K562 (cell line): ENCODE measurements around the gene MAP2K4. TPM values are rescaled to one million over a fixed set of nuclear protein-coding genes. Genes with fewer than 3 reads are reported as not detected.

Experiments
- ATAC-seq: fragments of 200-7000 bp; cut with Tn5 transposase; 3 replicates; pipeline ENCODE4 v1.9.1; 2020; ENCODE audit warnings: moderate library complexity
- BruUV-seq: library from RNA; stranded (reverse); fragments of 400-500 nt; replicated peaks from 2 replicates; lab custom pipeline; 2021; lab: Mats Ljungman, UMichigan
- CTCF ChIA-PET: fragments of 300-600 bp; formaldehyde crosslinking; extraction: SDS; loops from one replicate; lab custom pipeline; 2021; ENCODE audit warnings: low intra/inter-chr PET ratio; lab: Yijun Ruan, JAX
- POLR2A ChIA-PET: fragments of 300-600, 350-650 bp; sonication (Branson Sonifier 250); formaldehyde crosslinking; extraction: SDS; loops from one replicate; lab custom pipeline; 2021; ENCODE audit warnings: antibody characterized with exemption, inconsistent platforms; lab: Yijun Ruan, JAX
- DNase-seq, 4 experiments: peaks; one replicate each; pipeline versions ENCODE4 v3.0.0 to v3.0.0-alpha.2; 2011 to 2018; ENCODE audit warnings: low spot score in 3 of 4, mixed read lengths in 3 of 4; ENCODE audit errors: extremely low read depth in 1 of 4
- FAIRE-seq: peaks from 2 replicates; lab custom pipeline; 2011; peaks lifted over from hg19 to GRCh38; lab: Jason Lieb, UNC
- H2AFZ ChIP-seq: 2 replicates; pipeline ENCODE4 v1.6.0; 2011; ENCODE audit warnings: low read depth, low read length, control low read depth, inconsistent platforms
- H3K27ac ChIP-seq: fragments of 200-600 bp; 3 replicates; pipeline ENCODE4 v1.8.0; 2011; ENCODE audit warnings: low read depth, mild to moderate bottlenecking, control low read depth, inconsistent platforms, low read length, moderate library complexity, mixed read lengths; ENCODE audit errors: extremely low read depth
- H3K27me3 ChIP-seq, 2 experiments: fragments of 300-600 bp in 1 of 2; 2 replicates in 1 of 2; 3 replicates in 1 of 2; pipeline versions ENCODE4 v1.6.0 to v1.8.0; 2011; ENCODE audit warnings: inconsistent platforms in 2 of 2, low read length in 2 of 2, mild to moderate bottlenecking in 1 of 2, mixed read lengths in 1 of 2, moderate library complexity in 1 of 2; ENCODE audit not compliant: control insufficient read depth in 2 of 2, insufficient read depth in 2 of 2
- H3K36me3 ChIP-seq: fragments of 300-600 bp; 3 replicates; pipeline ENCODE4 v1.8.0; 2011; ENCODE audit warnings: mild to moderate bottlenecking, low read length, inconsistent platforms; ENCODE audit not compliant: control insufficient read depth, insufficient read depth
- H3K4me1 ChIP-seq, 2 experiments: fragments of 200-600 bp in 1 of 2; replicated peaks in 1 of 2; 2 replicates in 1 of 2; 3 replicates in 1 of 2; pipeline versions ENCODE4 v1.5.1 to v1.8.0; 2011; ENCODE audit warnings: inconsistent platforms in 2 of 2, low read length in 2 of 2, mild to moderate bottlenecking in 1 of 2, mixed read lengths in 1 of 2, moderate library complexity in 1 of 2; ENCODE audit not compliant: control insufficient read depth in 2 of 2, insufficient read depth in 2 of 2
- H3K4me2 ChIP-seq: 2 replicates; pipeline ENCODE4 v1.6.1; 2011; ENCODE audit warnings: low read length, control low read depth, inconsistent platforms, mixed read lengths; ENCODE audit not compliant: insufficient read depth
- H3K4me3 ChIP-seq: fragments of 200-600 bp; sonication (generic), shearing (Covaris generic); 2 replicates; pipeline ENCODE4 v1.5.1; 2016; ENCODE audit warnings: control low read depth, inconsistent platforms
- H3K79me2 ChIP-seq: fragments of 200-600 bp; 3 replicates; pipeline ENCODE4 v1.8.0; 2011; ENCODE audit warnings: low read length, inconsistent platforms; ENCODE audit not compliant: control insufficient read depth, insufficient read depth
- H3K9ac ChIP-seq, 2 experiments: 2 replicates each; pipeline versions ENCODE4 v1.6.0 to v1.6.1; 2011; ENCODE audit warnings: low read depth in 2 of 2, low read length in 2 of 2, control low read depth in 1 of 2, inconsistent platforms in 1 of 2, mild to moderate bottlenecking in 1 of 2, mixed read lengths in 1 of 2; ENCODE audit not compliant: insufficient read depth in 1 of 2
- H3K9me1 ChIP-seq: one replicate; pipeline ENCODE4 v1.6.0; 2011; ENCODE audit warnings: inconsistent platforms, mild to moderate bottlenecking, low read length, moderate library complexity; ENCODE audit not compliant: control insufficient read depth, insufficient read depth
- H3K9me3 ChIP-seq: replicated peaks from 2 replicates; pipeline ENCODE4 v1.5.1; 2011; ENCODE audit warnings: low read depth, low read length, inconsistent platforms; ENCODE audit not compliant: control insufficient read depth, insufficient read depth
- H4K20me1 ChIP-seq: replicated peaks from 2 replicates; pipeline ENCODE4 v1.6.1; 2011; ENCODE audit warnings: low read length, inconsistent platforms, mixed read lengths; ENCODE audit not compliant: control insufficient read depth, insufficient read depth
- ADNP ChIP-seq: fragments of 200-800 bp; sonication (Bioruptor generic); IDR thresholded peaks from 2 replicates; pipeline ENCODE4 v1.6.1; 2016; ENCODE audit warnings: missing genetic modification characterization, missing compliant biosample characterization
- BMI1 ChIP-seq: fragments of 150-350 bp; IDR thresholded peaks from 2 replicates; pipeline ENCODE4 v1.6.1; 2014; ENCODE audit warnings: low read length
- EP300 ChIP-seq: IDR thresholded peaks from 2 replicates; pipeline ENCODE4 v1.6.1; 2012; ENCODE audit warnings: low read length, improper control_type of control experiment
- HNRNPL ChIP-seq: fragments of 200-400 bp; formaldehyde crosslinking; IDR thresholded peaks from 2 replicates; pipeline ENCODE4 v1.6.1; 2017; ENCODE audit warnings: low read depth, mild to moderate bottlenecking, low read length
- JUND ChIP-seq, 2 experiments: IDR thresholded peaks; 2 replicates in 1 of 2; 3 replicates in 1 of 2; pipeline ENCODE4 v1.6.1; 2011; ENCODE audit warnings: borderline replicate concordance in 2 of 2, low read depth in 2 of 2, low read length in 2 of 2, improper control_type of control experiment in 1 of 2, missing biosample characterization in 1 of 2, missing genetic modification characterization in 1 of 2, missing genetic modification reagents in 1 of 2
- NFIX ChIP-seq: fragments of 250-450 bp; sonication (Bioruptor Pico); IDR thresholded peaks from 2 replicates; pipeline ENCODE4 v1.4.0; 2020; ENCODE audit warnings: low read depth, mild to moderate bottlenecking, moderate library complexity
- OTX1 ChIP-seq: fragments of 450-650 bp; formaldehyde crosslinking; IDR thresholded peaks from 2 replicates; pipeline ENCODE4 v1.4.0; 2022; ENCODE audit warnings: mild to moderate bottlenecking
- RB1 ChIP-seq: fragments of 450-650 bp; IDR thresholded peaks from 2 replicates; pipeline ENCODE4 v1.6.1; 2017; ENCODE audit warnings: low read depth, mild to moderate bottlenecking
- SETDB1 ChIP-seq: IDR thresholded peaks from one replicate; pipeline ENCODE4 v1.6.1; 2012; ENCODE audit warnings: low read length, control low read depth, inconsistent platforms
- USF1 ChIP-seq: sonication (generic); formaldehyde crosslinking; IDR thresholded peaks from 2 replicates; pipeline ENCODE4 v1.9.0; 2022; ENCODE audit warnings: mild to moderate bottlenecking, missing genetic modification reagents
- ZBTB8A ChIP-seq: fragments of 450-650 bp; IDR thresholded peaks from 2 replicates; pipeline ENCODE4 v1.6.1; 2018; ENCODE audit warnings: mild to moderate bottlenecking, moderate library complexity; ENCODE audit not compliant: partially characterized antibody
- ZNF134 ChIP-seq: fragments of 250-450 bp; sonication (Bioruptor Pico); conservative IDR thresholded peaks from 2 replicates; pipeline ENCODE4 v1.4.0; 2020
- WGBS: fragments of 100-300 bp; shearing (Covaris generic); methylation state at CpG from one replicate; pipeline ENCODE4 v1.1.6; 2016; ENCODE audit warnings: low coverage, mixed read lengths; ENCODE audit not compliant: insufficient coverage; ENCODE audit errors: missing lambda C conversion rate; 5-methylcytosine and 5-hydroxymethylcytosine counted together
- in situ Hi-C: fragments of 300-500 bp; cut with MboI; formaldehyde crosslinking; loops from 4 replicates; pipeline ENCODE4 v1.15.0; 2018; ENCODE audit warnings: inconsistent platforms, mixed read lengths
- intact Hi-C: fragments of 100-400 bp; cut with micrococcal nuclease; formaldehyde crosslinking; loops from 2 replicates; pipeline ENCODE4 v1.14.2; 2022
- polyA plus RNA-seq, 8 experiments: library from polyadenylated mRNA; depleted of rRNA in 4 of 8; stranded (reverse) in 5 of 8; unstranded in 3 of 8; fragments of >200 nt; fragmentation: Nextera tagmentation in 2 of 8; fragmentation: Illumina TruSeq in 1 of 8; extraction: Ambion mirVana in 2 of 8; extraction: Trizol in 1 of 8; gene quantifications; 2 replicates each; pipeline versions ENCODE4 v1.2.1 to v1.2.3, GENCODE V29; 2011 to 2014; ENCODE audit warnings: inconsistent platforms in 1 of 8, missing spikeins in 1 of 8
- total RNA-seq, 7 experiments: library from RNA; depleted of rRNA in 6 of 7; stranded (reverse); fragments of >200 nt in 6 of 7; fragmentation: Illumina TruSeq in 2 of 7; extraction: Trizol in 2 of 7; gene quantifications; 2 replicates each; pipeline versions ENCODE4 v1.2.1 to v1.2.3, GENCODE V29; 2011 to 2021; ENCODE audit warnings: low replicate concordance in 1 of 7
- TF ChIP-seq, protein P1 (sequence below), 2 experiments: fragments of 450-650 bp; conservative IDR thresholded peaks; 2 replicates each; pipeline ENCODE4 v1.6.1; 2017; ENCODE audit warnings: mild to moderate bottlenecking in 2 of 2, moderate library complexity in 2 of 2
- TF ChIP-seq, protein P2 (sequence below): IDR thresholded peaks from 2 replicates; pipeline ENCODE4 v1.6.1; 2011; ENCODE audit not compliant: insufficient read length; ENCODE audit errors: extremely low read depth
- TF ChIP-seq, protein P3 (sequence below): fragments of 450-650 bp; IDR thresholded peaks from 2 replicates; pipeline ENCODE4 v1.7.0; 2016; ENCODE audit warnings: borderline replicate concordance
- TF ChIP-seq, protein P4 (sequence below): fragments of 250-450 bp; sonication (Bioruptor Pico); IDR thresholded peaks from 2 replicates; pipeline ENCODE4 v1.5.0; 2020; ENCODE audit warnings: mild to moderate bottlenecking

Gene MAP2K4
- total and polyA plus RNA-seq, 9 of the 15 experiments (the other 6 are each of a cell fraction or from before 2014, with no cell fraction given): 3.0 to 15.9 (median 10.8) TPM

DNA sequence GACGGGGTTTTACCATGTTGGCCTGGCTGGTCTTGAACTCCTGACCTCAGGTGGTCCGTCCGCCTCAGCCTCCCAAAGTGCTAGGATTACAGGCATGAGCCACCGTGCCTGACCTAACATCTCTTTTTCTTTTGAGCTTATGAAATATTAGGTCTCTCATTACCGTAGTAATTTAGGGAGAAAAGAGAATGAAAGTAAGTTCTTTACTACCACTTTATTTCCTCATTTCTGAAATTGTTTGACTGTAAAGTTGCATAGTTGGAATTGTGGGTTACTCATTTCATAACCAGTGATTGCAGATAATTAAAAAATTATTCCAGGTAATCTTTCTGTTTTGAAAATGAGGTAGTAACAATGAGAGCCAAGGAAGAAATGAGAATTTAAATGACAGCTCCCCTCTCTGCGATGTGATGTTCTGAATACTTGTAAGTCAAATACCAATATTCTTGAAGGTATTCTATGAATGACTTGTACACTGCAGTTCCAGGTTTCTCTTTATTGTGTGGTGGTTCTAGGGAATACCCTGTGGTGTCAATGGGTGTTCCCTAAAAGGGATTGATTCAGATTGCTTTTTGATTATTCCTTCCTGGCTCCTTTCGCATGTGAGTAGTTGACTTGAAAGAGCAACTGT, 28.3 kb downstream of the MAP2K4 start:
- Histone ChIP-seq H3K79me2 (peaks cover 47% of the 10 kb centered on the region), H3K4me2 (no peak overlapping the region), H3K27ac (no peak overlapping the region), H3K9ac (no peak overlapping the region), H3K9me3 (no peaks in the 10 kb centered on the region), H3K4me1 (peaks cover 0 to 13% of the 10 kb centered on the region in 2 experiments; a peak in 2 of 5 replicates), H2AFZ (no peak overlapping the region), H4K20me1 (0 out of 2 replicates have a peak, but pooled peaks cover 4% of the 10 kb centered on the region), H3K9me1 (no peaks in the 10 kb centered on the region), H3K4me3 (no peak overlapping the region), H3K36me3 (no peaks in the 10 kb centered on the region), H3K27me3 (no peaks in the 10 kb centered on the region)
- TF ChIP-seq, protein P1, sequence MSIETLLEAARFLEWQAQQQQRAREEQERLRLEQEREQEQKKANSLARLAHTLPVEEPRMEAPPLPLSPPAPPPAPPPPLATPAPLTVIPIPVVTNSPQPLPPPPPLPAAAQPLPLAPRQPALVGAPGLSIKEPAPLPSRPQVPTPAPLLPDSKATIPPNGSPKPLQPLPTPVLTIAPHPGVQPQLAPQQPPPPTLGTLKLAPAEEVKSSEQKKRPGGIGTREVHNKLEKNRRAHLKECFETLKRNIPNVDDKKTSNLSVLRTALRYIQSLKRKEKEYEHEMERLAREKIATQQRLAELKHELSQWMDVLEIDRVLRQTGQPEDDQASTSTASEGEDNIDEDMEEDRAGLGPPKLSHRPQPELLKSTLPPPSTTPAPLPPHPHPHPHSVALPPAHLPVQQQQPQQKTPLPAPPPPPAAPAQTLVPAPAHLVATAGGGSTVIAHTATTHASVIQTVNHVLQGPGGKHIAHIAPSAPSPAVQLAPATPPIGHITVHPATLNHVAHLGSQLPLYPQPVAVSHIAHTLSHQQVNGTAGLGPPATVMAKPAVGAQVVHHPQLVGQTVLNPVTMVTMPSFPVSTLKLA (conservative IDR thresholded peaks at IDR 0.05): no peak
- TF ChIP-seq ADNP (tag) (no peak), JUND (IDR thresholded peaks at IDR 0.05; ENCODE audit: borderline replicate concordance, low read depth, low read length) (no peak), JUND (tag; IDR thresholded peaks at IDR 0.05; ENCODE audit: borderline replicate concordance, low read depth, low read length) (no peak), NFIX (CRISPR knock-in tag) (no peak), RB1 (no peak), HNRNPL (no peak), SETDB1 (no peak), OTX1 (CRISPR knock-in tag) (no peak), ZNF134 (no peak), ZBTB8A (no peak), USF1 (CRISPR knock-in tag) (no peak), EP300 (no peak), BMI1 (no peak)
- TF ChIP-seq, protein P2, sequence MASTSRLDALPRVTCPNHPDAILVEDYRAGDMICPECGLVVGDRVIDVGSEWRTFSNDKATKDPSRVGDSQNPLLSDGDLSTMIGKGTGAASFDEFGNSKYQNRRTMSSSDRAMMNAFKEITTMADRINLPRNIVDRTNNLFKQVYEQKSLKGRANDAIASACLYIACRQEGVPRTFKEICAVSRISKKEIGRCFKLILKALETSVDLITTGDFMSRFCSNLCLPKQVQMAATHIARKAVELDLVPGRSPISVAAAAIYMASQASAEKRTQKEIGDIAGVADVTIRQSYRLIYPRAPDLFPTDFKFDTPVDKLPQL: no peak
- TF ChIP-seq, protein P3, sequence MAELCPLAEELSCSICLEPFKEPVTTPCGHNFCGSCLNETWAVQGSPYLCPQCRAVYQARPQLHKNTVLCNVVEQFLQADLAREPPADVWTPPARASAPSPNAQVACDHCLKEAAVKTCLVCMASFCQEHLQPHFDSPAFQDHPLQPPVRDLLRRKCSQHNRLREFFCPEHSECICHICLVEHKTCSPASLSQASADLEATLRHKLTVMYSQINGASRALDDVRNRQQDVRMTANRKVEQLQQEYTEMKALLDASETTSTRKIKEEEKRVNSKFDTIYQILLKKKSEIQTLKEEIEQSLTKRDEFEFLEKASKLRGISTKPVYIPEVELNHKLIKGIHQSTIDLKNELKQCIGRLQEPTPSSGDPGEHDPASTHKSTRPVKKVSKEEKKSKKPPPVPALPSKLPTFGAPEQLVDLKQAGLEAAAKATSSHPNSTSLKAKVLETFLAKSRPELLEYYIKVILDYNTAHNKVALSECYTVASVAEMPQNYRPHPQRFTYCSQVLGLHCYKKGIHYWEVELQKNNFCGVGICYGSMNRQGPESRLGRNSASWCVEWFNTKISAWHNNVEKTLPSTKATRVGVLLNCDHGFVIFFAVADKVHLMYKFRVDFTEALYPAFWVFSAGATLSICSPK: no peak
- TF ChIP-seq, protein P4, sequence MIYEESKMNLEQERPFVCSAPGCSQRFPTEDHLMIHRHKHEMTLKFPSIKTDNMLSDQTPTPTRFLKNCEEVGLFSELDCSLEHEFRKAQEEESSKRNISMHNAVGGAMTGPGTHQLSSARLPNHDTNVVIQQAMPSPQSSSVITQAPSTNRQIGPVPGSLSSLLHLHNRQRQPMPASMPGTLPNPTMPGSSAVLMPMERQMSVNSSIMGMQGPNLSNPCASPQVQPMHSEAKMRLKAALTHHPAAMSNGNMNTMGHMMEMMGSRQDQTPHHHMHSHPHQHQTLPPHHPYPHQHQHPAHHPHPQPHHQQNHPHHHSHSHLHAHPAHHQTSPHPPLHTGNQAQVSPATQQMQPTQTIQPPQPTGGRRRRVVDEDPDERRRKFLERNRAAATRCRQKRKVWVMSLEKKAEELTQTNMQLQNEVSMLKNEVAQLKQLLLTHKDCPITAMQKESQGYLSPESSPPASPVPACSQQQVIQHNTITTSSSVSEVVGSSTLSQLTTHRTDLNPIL (CRISPR knock-in tag): no peak
- ATAC-seq (no peak), FAIRE-seq (no peak), DNase-seq (no peak)
- CTCF ChIA-PET: no interaction called here
- no TSS peak for BruUV-seq
- POLR2A ChIA-PET: interaction anchor here (0.9 kb wide), 1 partner anchor 13 kb away, joined by 3 read pairs; no protein-coding TSS in a partner anchor
- in situ Hi-C loops: no loop called here
- WGBS: 85% methylated on average over 7 of the region's 7 CpGs
- intact Hi-C loops: no loop called here
